Ishikawa (cell line): ENCODE data around the gene LIN28B.

ENCODE experiments used
- NFIC ChIP-seq: IDR thresholded peaks from 2 replicates; pipeline ENCODE4 v1.6.1; 2012
- TEAD4 ChIP-seq: IDR thresholded peaks from 2 replicates; pipeline ENCODE4 v1.6.1; 2012
- YY1 ChIP-seq: IDR thresholded peaks from 2 replicates; pipeline ENCODE4 v1.6.1; 2012; ENCODE audit warnings: low read depth

GRCh38 chr6:105072798-105073199 lies 115.9 kb downstream of the LIN28B start:
- TF ChIP-seq NFIC (no peak), YY1 (no peak), TEAD4 (no peak)
